ENCODE results near the gene ETHE1.

DNA sequence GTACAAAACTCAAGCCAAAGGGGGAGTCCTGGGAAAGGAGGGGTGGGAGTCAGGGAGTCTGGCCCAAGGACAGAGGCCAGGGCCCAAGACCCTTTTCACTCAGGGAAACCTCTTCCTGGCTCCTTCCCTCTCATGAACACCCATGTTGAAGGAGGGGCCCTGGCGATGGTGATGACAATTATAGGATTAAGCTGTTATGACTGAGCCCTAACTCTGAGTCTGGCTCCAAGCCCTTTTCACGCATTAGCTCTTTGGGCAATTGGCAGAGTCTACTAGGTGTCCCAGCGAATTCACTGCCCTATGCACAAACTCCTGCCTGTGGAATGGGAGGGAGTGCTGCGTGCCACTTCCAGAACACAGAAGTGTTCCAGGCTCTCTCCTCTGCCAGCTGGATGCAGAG, 26.7 kb upstream of the ETHE1 start:
- TF ChIP-seq, protein P1, sequence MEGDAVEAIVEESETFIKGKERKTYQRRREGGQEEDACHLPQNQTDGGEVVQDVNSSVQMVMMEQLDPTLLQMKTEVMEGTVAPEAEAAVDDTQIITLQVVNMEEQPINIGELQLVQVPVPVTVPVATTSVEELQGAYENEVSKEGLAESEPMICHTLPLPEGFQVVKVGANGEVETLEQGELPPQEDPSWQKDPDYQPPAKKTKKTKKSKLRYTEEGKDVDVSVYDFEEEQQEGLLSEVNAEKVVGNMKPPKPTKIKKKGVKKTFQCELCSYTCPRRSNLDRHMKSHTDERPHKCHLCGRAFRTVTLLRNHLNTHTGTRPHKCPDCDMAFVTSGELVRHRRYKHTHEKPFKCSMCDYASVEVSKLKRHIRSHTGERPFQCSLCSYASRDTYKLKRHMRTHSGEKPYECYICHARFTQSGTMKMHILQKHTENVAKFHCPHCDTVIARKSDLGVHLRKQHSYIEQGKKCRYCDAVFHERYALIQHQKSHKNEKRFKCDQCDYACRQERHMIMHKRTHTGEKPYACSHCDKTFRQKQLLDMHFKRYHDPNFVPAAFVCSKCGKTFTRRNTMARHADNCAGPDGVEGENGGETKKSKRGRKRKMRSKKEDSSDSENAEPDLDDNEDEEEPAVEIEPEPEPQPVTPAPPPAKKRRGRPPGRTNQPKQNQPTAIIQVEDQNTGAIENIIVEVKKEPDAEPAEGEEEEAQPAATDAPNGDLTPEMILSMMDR (conservative IDR thresholded peaks at IDR 0.05; ENCODE audit: low read depth, low read length) = no peak
- no peak for TF ChIP-seq EZH2 (IDR thresholded peaks at IDR 0.05; ENCODE audit: borderline replicate concordance, low read depth, low read length, poor library complexity, severe bottlenecking)
